ENCODE data around the gene AGPAT2. TPM values are rescaled to one million over a fixed set of nuclear protein-coding genes. Genes with fewer than 3 reads are reported as not detected.
A peak's percentile ranks its signal among the peaks of the same experiment; 100 is the strongest.

AGPAT2 gene
- total RNA-seq, 1 donor from 2014 or later = 106 TPM

- no peaks in the 10 kb centered on the region for H3K27me3 ChIP-seq (ENCODE audit: low read depth)
- no peaks in the 10 kb centered on the region for H3K9me3 ChIP-seq
- TF ChIP-seq CTCF (IDR thresholded peaks at IDR 0.05) = no peak
- H3K27ac ChIP-seq = peak overlapping the region; percentile 43
- intact Hi-C loops (cut with DNase I) = no loop called here
- no peaks in the 10 kb centered on the region for H3K36me3 ChIP-seq
- ATAC-seq (peak in 1 of 2 donors; percentile 4), DNase-seq (no peak)
- peaks cover 60% of the 10 kb centered on the region for H3K4me1 ChIP-seq
- H3K4me3 ChIP-seq = no peak overlapping the region
These were observed 61.1 kb downstream of the AGPAT2 start for GRCh38 chr9:136626066-136626725.

GRCh38 chr9:136625101-136626065 is 61.9 kb downstream of the AGPAT2 start:
- Histone ChIP-seq H3K4me1 (peaks cover 63% of the 10 kb centered on the region), H3K27ac (peak overlapping the region; percentile 43), H3K27me3 (ENCODE audit: low read depth) (no peaks in the 10 kb centered on the region), H3K4me3 (no peak overlapping the region), H3K36me3 (no peaks in the 10 kb centered on the region), H3K9me3 (no peaks in the 10 kb centered on the region)
- peak; percentile 48 to 59 for ATAC-seq
- DNase-seq = peak; percentile 86
- intact Hi-C loops (cut with DNase I) = no loop called here
- peak; percentile 49 for TF ChIP-seq CTCF (IDR thresholded peaks at IDR 0.05)

GRCh38 chr9:136624184-136624951 is 62.9 kb downstream of the AGPAT2 start:
- Histone ChIP-seq H3K36me3 (no peaks in the 10 kb centered on the region), H3K4me1 (peaks cover 67% of the 10 kb centered on the region), H3K4me3 (no peak overlapping the region), H3K27ac (no peak overlapping the region), H3K27me3 (ENCODE audit: low read depth) (no peaks in the 10 kb centered on the region), H3K9me3 (no peaks in the 10 kb centered on the region)
- ATAC-seq = no peak
- TF ChIP-seq CTCF (IDR thresholded peaks at IDR 0.05) = no peak
- intact Hi-C loops (cut with DNase I) = no loop called here
- no peak for DNase-seq

GRCh38 chr9:136623842-136624183 is 63.4 kb downstream of the AGPAT2 start:
- DNase-seq (no peak), ATAC-seq (no peak)
- no peak for TF ChIP-seq CTCF (IDR thresholded peaks at IDR 0.05)
- intact Hi-C loops (cut with DNase I) = no loop called here
- H3K27me3 ChIP-seq (ENCODE audit: low read depth) = no peaks in the 10 kb centered on the region
- no peak overlapping the region for H3K27ac ChIP-seq
- no peak overlapping the region for H3K4me3 ChIP-seq
- H3K9me3 ChIP-seq = no peaks in the 10 kb centered on the region
- peaks cover 73% of the 10 kb centered on the region for H3K4me1 ChIP-seq
- H3K36me3 ChIP-seq = no peaks in the 10 kb centered on the region

Small RNA genes lying within 50 kb of the gene (microRNA-seq; reads per million reads assigned to microRNA genes)
- gene MIR126 (ENCODE audit: borderline number of aligned reads) = 561,248 reads per million, percentile 100 among the genes with 10 or more reads in this experiment

Other genes with a start within 250 kb of the AGPAT2 start
- gene INPP5E, start 247.6 kb downstream of the AGPAT2 start, total RNA-seq = 13.8 TPM
- 66.5 TPM for gene SEC16A, start 204.4 kb downstream of the AGPAT2 start, total RNA-seq
- gene NOTCH1, start 141.4 kb downstream of the AGPAT2 start, total RNA-seq = 91.4 TPM
- 230 TPM for gene EGFL7, start 24.5 kb downstream of the AGPAT2 start, total RNA-seq
- gene DIPK1B, start 25.1 kb upstream of the AGPAT2 start, total RNA-seq = 15.1 TPM
- 2.5 TPM for gene LCN10, start 55.5 kb upstream of the AGPAT2 start, total RNA-seq
- gene LCN6, start 61.1 kb upstream of the AGPAT2 start, total RNA-seq = 2.9 TPM
- gene LCN8, start 70.8 kb upstream of the AGPAT2 start, total RNA-seq = not detected
- not detected for gene LCN15, start 77.1 kb upstream of the AGPAT2 start, total RNA-seq
- gene TMEM141, start 103.9 kb upstream of the AGPAT2 start, total RNA-seq = 57.2 TPM
- gene CCDC183, start 108.9 kb upstream of the AGPAT2 start, total RNA-seq = 3.7 TPM
- gene RABL6, start 120.5 kb upstream of the AGPAT2 start, total RNA-seq = 62.2 TPM
- 3.5 TPM for gene AJM1, start 155.0 kb upstream of the AGPAT2 start, total RNA-seq
- 93.6 TPM for gene PHPT1, start 162.0 kb upstream of the AGPAT2 start, total RNA-seq
- gene MAMDC4, start 164.9 kb upstream of the AGPAT2 start, total RNA-seq = 13.5 TPM
- 230 TPM for gene EDF1, start 178.9 kb upstream of the AGPAT2 start, total RNA-seq
- gene TRAF2, start 199.1 kb upstream of the AGPAT2 start, total RNA-seq = 16.5 TPM

Measured in lower lobe of right lung (tissue), 2 donors.